GM19395 (cell line): ENCODE data around the gene CASD1.
A peak's percentile ranks its signal among the peaks of the same experiment; 100 is the strongest.

Source experiments
- ATAC-seq: cut with Tn5 transposase; IDR thresholded peaks from one replicate; pipeline ENCODE4 v1.9.1; 2021; ENCODE audit warnings: mild to moderate bottlenecking, moderate library complexity; ENCODE audit not compliant: unreplicated experiment

CASD1 gene

GRCh38 chr7:94509264-94509886 lies at the start of gene CASD1:
Gene CASD1, plus strand, starts transcription at chr7:94509809. Its CDS starts 276 bp downstream, at chr7:94510085.
- peak; percentile 54 for ATAC-seq

GRCh38 chr7:94466516-94466915 lies 43.1 kb upstream of the CASD1 start:
- no peak for ATAC-seq

GRCh38 chr7:94471604-94472003 lies 38.0 kb upstream of the CASD1 start:
- ATAC-seq: no peak

- ATAC-seq: no peak
These were observed 37.0 kb upstream of the CASD1 start for GRCh38 chr7:94472608-94473007.

GRCh38 chr7:94476251-94476840 lies 33.3 kb upstream of the CASD1 start:
- no peak for ATAC-seq

GRCh38 chr7:94477878-94478277 lies 31.7 kb upstream of the CASD1 start:
- ATAC-seq: no peak

GRCh38 chr7:94478648-94479214 lies 30.9 kb upstream of the CASD1 start:
- no peak for ATAC-seq

- no peak for ATAC-seq
These were observed 28.3 kb upstream of the CASD1 start for GRCh38 chr7:94481279-94481678.

- no peak for ATAC-seq
These were observed 26.8 kb upstream of the CASD1 start for GRCh38 chr7:94482796-94483195.

- ATAC-seq: no peak
These were observed 25.8 kb upstream of the CASD1 start for GRCh38 chr7:94483843-94484242.

GRCh38 chr7:94486216-94486615 lies 23.4 kb upstream of the CASD1 start:
- ATAC-seq: no peak

GRCh38 chr7:94491410-94491809 lies 18.2 kb upstream of the CASD1 start:
- no peak for ATAC-seq

GRCh38 chr7:94492601-94493000 lies 17.0 kb upstream of the CASD1 start:
- ATAC-seq: peak; percentile 100

- no peak for ATAC-seq
These were observed 11.5 kb upstream of the CASD1 start for GRCh38 chr7:94497874-94498670.

- no peak for ATAC-seq
These were observed 10.7 kb upstream of the CASD1 start for GRCh38 chr7:94498918-94499317.

GRCh38 chr7:94507462-94507861 lies 2.1 kb upstream of the CASD1 start:
- no peak for ATAC-seq

GRCh38 chr7:94507962-94508361 lies 1.6 kb upstream of the CASD1 start:
- no peak for ATAC-seq

GRCh38 chr7:94509887-94510581 lies 425 bp downstream of the CASD1 start:
- ATAC-seq: peak; percentile 71

GRCh38 chr7:94510582-94511496 lies 1.2 kb downstream of the CASD1 start:
- ATAC-seq: peak; percentile 36

GRCh38 chr7:94511718-94512117 lies 2.1 kb downstream of the CASD1 start:
- no peak for ATAC-seq
